ENCODE data around the gene ATP5F1E.

DNA sequence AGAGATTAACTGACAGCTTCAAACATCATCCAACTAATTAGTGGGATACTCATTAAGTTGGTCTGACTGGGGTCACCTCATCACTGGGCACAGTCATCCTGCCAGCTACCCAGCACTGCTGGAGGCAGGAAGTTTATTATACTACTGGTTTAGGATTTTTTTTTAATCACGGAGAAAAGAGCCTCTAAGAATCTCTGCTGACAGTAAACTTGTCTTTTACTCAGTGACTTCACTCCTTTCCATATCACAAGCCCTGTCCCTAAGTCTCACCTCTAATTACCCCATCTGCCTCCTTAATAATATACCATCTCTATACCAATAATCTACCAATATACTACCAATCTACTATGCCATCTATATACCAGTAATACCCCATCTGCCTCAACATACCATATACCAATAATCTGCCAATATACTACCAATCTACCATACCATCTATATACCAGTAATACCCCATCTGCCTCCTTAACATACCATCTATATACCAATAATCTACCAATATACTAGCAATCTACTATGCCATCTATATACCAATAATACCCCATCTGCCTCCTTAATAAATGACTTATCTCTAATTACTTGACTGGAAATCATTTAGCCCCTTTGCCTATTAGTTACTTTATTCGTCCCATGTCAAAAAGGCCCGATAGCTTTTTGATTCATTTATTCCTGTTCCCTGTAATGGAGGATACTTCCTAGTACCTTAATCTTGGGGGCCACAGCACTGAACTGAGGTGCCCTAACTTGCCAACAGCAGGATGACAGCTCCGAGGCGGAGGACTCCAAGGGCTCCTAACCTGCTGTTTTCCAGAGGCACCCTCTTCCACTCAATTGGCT, 5.0 kb downstream of the ATP5F1E start:
- TF ChIP-seq, protein P1, sequence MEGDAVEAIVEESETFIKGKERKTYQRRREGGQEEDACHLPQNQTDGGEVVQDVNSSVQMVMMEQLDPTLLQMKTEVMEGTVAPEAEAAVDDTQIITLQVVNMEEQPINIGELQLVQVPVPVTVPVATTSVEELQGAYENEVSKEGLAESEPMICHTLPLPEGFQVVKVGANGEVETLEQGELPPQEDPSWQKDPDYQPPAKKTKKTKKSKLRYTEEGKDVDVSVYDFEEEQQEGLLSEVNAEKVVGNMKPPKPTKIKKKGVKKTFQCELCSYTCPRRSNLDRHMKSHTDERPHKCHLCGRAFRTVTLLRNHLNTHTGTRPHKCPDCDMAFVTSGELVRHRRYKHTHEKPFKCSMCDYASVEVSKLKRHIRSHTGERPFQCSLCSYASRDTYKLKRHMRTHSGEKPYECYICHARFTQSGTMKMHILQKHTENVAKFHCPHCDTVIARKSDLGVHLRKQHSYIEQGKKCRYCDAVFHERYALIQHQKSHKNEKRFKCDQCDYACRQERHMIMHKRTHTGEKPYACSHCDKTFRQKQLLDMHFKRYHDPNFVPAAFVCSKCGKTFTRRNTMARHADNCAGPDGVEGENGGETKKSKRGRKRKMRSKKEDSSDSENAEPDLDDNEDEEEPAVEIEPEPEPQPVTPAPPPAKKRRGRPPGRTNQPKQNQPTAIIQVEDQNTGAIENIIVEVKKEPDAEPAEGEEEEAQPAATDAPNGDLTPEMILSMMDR (IDR thresholded peaks at IDR 0.05) = no peak
- no peak for TF ChIP-seq EP300 (IDR thresholded peaks at IDR 0.05)
- TF ChIP-seq POLR2A (IDR thresholded peaks at IDR 0.05) = no peak
